IMR-90 (cell line): ENCODE measurements around the gene KRTAP4-3. TPM values are rescaled to one million over a fixed set of nuclear protein-coding genes. Genes with fewer than 3 reads are reported as not detected.

ENCODE experiments used
- ATAC-seq: fragments of 200-7000 bp; cut with Tn5 transposase; 2 replicates; pipeline ENCODE4 v1.9.1; 2020; ENCODE audit warnings: low read depth, mild to moderate bottlenecking, moderate library complexity
- BruUV-seq: library from RNA; stranded (reverse); fragments of 400-500 nt; replicated peaks from 2 replicates; lab custom pipeline; 2021; lab: Mats Ljungman, UMichigan
- CTCF ChIA-PET: fragments of 300-600 bp; formaldehyde crosslinking; extraction: SDS; loops from one replicate; lab custom pipeline; 2021; ENCODE audit warnings: antibody characterized with exemption; lab: Yijun Ruan, JAX
- POLR2A ChIA-PET: fragments of 300-600 bp; sonication (Branson Sonifier 250); formaldehyde crosslinking; loops from one replicate; lab custom pipeline; 2022; ENCODE audit warnings: antibody characterized with exemption; ENCODE audit not compliant: unreplicated experiment; lab: Charles Lee
- DNase-seq: peaks from one replicate; pipeline ENCODE4 v3.0.0; 2013
- H2AFZ ChIP-seq: replicated peaks from 2 replicates; pipeline ENCODE3; 2013; ENCODE audit warnings: low read length, mild to moderate bottlenecking; ENCODE audit not compliant: poor library complexity
- H2AK5ac ChIP-seq: 2 replicates; pipeline ENCODE4 v1.6.1; 2013; ENCODE audit warnings: low read depth, low read length, inconsistent platforms
- H2AK9ac ChIP-seq: replicated peaks from 2 replicates; pipeline ENCODE3; 2013; ENCODE audit warnings: mild to moderate bottlenecking, low read depth, low read length, moderate library complexity; ENCODE audit not compliant: poor library complexity
- H2BK120ac ChIP-seq: 2 replicates; pipeline ENCODE4 v1.6.1; 2013; ENCODE audit warnings: low read depth, low read length, inconsistent platforms
- H2BK15ac ChIP-seq: 3 replicates; pipeline ENCODE4 v1.6.1; 2013; ENCODE audit warnings: low read depth, low read length, inconsistent platforms
- H2BK20ac ChIP-seq: 2 replicates; pipeline ENCODE4 v1.6.1; 2013; ENCODE audit warnings: low read depth, mild to moderate bottlenecking, inconsistent platforms, low read length, moderate library complexity
- H2BK5ac ChIP-seq: 2 replicates; pipeline ENCODE4 v1.6.1; 2013; ENCODE audit warnings: mild to moderate bottlenecking, low read depth, low read length, inconsistent platforms; ENCODE audit not compliant: poor library complexity, severe bottlenecking
- H3K14ac ChIP-seq: replicated peaks from 2 replicates; pipeline ENCODE4 v1.6.1; 2013; ENCODE audit warnings: low read depth, low read length, inconsistent platforms
- H3K18ac ChIP-seq: 2 replicates; pipeline ENCODE4 v1.6.1; 2013; ENCODE audit warnings: low read depth, low read length, control low read depth
- H3K23ac ChIP-seq: 2 replicates; pipeline ENCODE4 v1.6.1; 2013; ENCODE audit warnings: low read depth, low read length, inconsistent platforms
- H3K27ac ChIP-seq: 2 replicates; pipeline ENCODE4 v1.5.1; 2013; ENCODE audit warnings: mild to moderate bottlenecking, control low read depth, low read length; ENCODE audit not compliant: insufficient read depth
- H3K27me3 ChIP-seq: 2 replicates; pipeline ENCODE4 v1.6.1; 2013; ENCODE audit warnings: low read length; ENCODE audit not compliant: control insufficient read depth, insufficient read depth
- H3K36me3 ChIP-seq: 2 replicates; pipeline ENCODE4 v1.6.1; 2013; ENCODE audit warnings: low read length, mixed read lengths; ENCODE audit not compliant: control insufficient read depth, insufficient read depth
- H3K4ac ChIP-seq: 2 replicates; pipeline ENCODE4 v1.6.1; 2013; ENCODE audit warnings: low read depth, low read length, inconsistent platforms
- H3K4me1 ChIP-seq: 2 replicates; pipeline ENCODE4 v1.6.1; 2013; ENCODE audit warnings: low read length, mixed read lengths; ENCODE audit not compliant: control insufficient read depth, insufficient read depth
- H3K4me2 ChIP-seq: 2 replicates; pipeline ENCODE4 v1.6.1; 2013; ENCODE audit warnings: low read depth, mild to moderate bottlenecking, control low read depth, low read length, moderate library complexity
- H3K4me3 ChIP-seq: 2 replicates; pipeline ENCODE4 v1.5.1; 2013; ENCODE audit warnings: low read depth, mild to moderate bottlenecking, control low read depth, low read length, moderate library complexity; ENCODE audit not compliant: insufficient read depth
- H3K56ac ChIP-seq: 2 replicates; pipeline ENCODE4 v1.6.1; 2013; ENCODE audit warnings: low read length, inconsistent platforms; ENCODE audit not compliant: insufficient read depth; ENCODE audit errors: extremely low read depth
- H3K79me1 ChIP-seq, 2 experiments: 2 replicates each; pipeline ENCODE4 v1.6.1; 2013; ENCODE audit warnings: low read length in 2 of 2, inconsistent platforms in 1 of 2, low read depth in 1 of 2
- H3K9ac ChIP-seq: 2 replicates; pipeline ENCODE4 v1.6.1; 2013; ENCODE audit warnings: low read depth, low read length, control low read depth
- H3K9me1 ChIP-seq: 2 replicates; pipeline ENCODE4 v1.6.1; 2013; ENCODE audit warnings: low read length, inconsistent platforms; ENCODE audit not compliant: insufficient read depth
- H3K9me3 ChIP-seq: 2 replicates; pipeline ENCODE4 v1.6.1; 2013; ENCODE audit warnings: low read length; ENCODE audit not compliant: control insufficient read depth, insufficient read depth
- H4K20me1 ChIP-seq: 2 replicates; pipeline ENCODE4 v1.6.1; 2013; ENCODE audit warnings: low read length, inconsistent platforms; ENCODE audit not compliant: insufficient read depth
- H4K5ac ChIP-seq: 2 replicates; pipeline ENCODE4 v1.6.1; 2013; ENCODE audit warnings: mild to moderate bottlenecking, low read depth, low read length, control low read depth
- H4K8ac ChIP-seq, 2 experiments: 2 replicates each; pipeline ENCODE4 v1.6.1; 2013; ENCODE audit warnings: low read depth in 2 of 2, low read length in 2 of 2, control low read depth in 1 of 2, inconsistent platforms in 1 of 2
- H4K91ac ChIP-seq: 2 replicates; pipeline ENCODE4 v1.6.1; 2013; ENCODE audit warnings: low read depth, low read length, inconsistent platforms; ENCODE audit not compliant: insufficient read depth
- BHLHE40 ChIP-seq: fragments of 150-350 bp; IDR thresholded peaks from 2 replicates; pipeline ENCODE4 v1.6.1; 2016; ENCODE audit warnings: mild to moderate bottlenecking, low read depth, low read length
- MAFK ChIP-seq: IDR thresholded peaks from 2 replicates; pipeline ENCODE4 v1.6.1; 2012; ENCODE audit warnings: low read depth, low read length, improper control_type of control experiment
- NFE2L2 ChIP-seq: fragments of 150-350 bp; IDR thresholded peaks from 2 replicates; pipeline ENCODE4 v1.6.1; 2016; ENCODE audit warnings: low read depth, mild to moderate bottlenecking, low read length
- POLR2A ChIP-seq: IDR thresholded peaks from 2 replicates; pipeline ENCODE4 v1.6.1; 2012; ENCODE audit warnings: mild to moderate bottlenecking, low read depth, low read length
- RAD21 ChIP-seq: IDR thresholded peaks from 2 replicates; pipeline ENCODE4 v1.6.1; 2012; ENCODE audit warnings: low read length, improper control_type of control experiment
- RCOR1 ChIP-seq: IDR thresholded peaks from 2 replicates; pipeline ENCODE4 v1.6.1; 2012; ENCODE audit warnings: mild to moderate bottlenecking, low read length, improper control_type of control experiment; ENCODE audit not compliant: insufficient replicate concordance
- SMC3 ChIP-seq: fragments of 150-350 bp; IDR thresholded peaks from 2 replicates; pipeline ENCODE4 v1.6.1; 2016; ENCODE audit warnings: low read depth, mild to moderate bottlenecking, antibody characterized with exemption, low read length, moderate library complexity
- WGBS, 2 experiments: methylation state at CpG; one replicate each; pipeline versions ENCODE4 v1.1.5 to v1.1.7; 2013; ENCODE audit warnings: missing lambda C conversion rate in 2 of 2; ENCODE audit not compliant: insufficient read length in 1 of 2; ENCODE audit errors: extremely low coverage in 2 of 2; 5-methylcytosine and 5-hydroxymethylcytosine counted together
- dilution Hi-C: fragments of 300-500 bp; cut with HindIII; formaldehyde crosslinking; loops from one replicate; pipeline ENCODE4 v1.14.3; 2018; ENCODE audit warnings: low sequenced_read_pairs; ENCODE audit not compliant: unreplicated experiment
- in situ Hi-C: fragments of 300-500 bp; cut with MboI; formaldehyde crosslinking; loops from 3 replicates; pipeline ENCODE4 v1.14.3; 2019; ENCODE audit warnings: low sequenced_read_pairs, inconsistent platforms, mixed read lengths
- intact Hi-C: fragments of 100-400 bp; cut with micrococcal nuclease; formaldehyde crosslinking; loops from 2 replicates; pipeline ENCODE4 v1.10.0; 2022
- polyA plus RNA-seq, 3 experiments: library from polyadenylated mRNA; depleted of rRNA; stranded (reverse); fragments of >200 nt; gene quantifications; 2 replicates each; pipeline ENCODE4 v1.2.3, GENCODE V29; 2012; ENCODE audit warnings: low replicate concordance in 1 of 3
- total RNA-seq: library from RNA; depleted of rRNA; stranded (reverse); fragments of >200 nt; gene quantifications from 2 replicates; pipeline ENCODE4 v1.2.3, GENCODE V29; 2012
- TF ChIP-seq, protein P1 (sequence below): conservative IDR thresholded peaks from 2 replicates; pipeline ENCODE4 v1.5.1; 2012; ENCODE audit warnings: mild to moderate bottlenecking, low read depth, low read length, improper control_type of control experiment

KRTAP4-3 gene
- total and polyA plus RNA-seq, 2 of the 4 experiments (the other 2 are of a cell fraction), result not detected

DNA sequence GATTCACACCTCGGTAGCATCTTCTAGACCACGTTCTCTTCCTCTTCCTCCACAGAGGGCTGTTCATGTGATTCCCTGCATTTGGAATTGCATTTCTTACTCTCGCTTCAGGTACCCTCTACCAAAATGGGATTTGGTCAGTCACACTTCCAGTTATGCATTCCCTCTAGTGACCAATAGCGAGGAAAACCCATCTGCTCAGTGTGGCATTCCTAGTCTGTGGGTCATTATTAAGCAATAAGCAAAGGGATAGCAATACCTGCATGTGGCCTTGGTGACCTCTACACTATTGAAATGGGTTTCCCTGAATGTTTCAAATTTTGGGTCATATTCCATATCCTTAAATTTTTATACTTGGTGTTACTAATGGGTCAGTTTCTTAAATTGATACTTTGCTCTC, 18.0 kb downstream of the KRTAP4-3 start:
- ChIA-PET CTCF (no interaction called here), POLR2A (no interaction called here)
- H3K79me1 ChIP-seq, result no peaks in the 10 kb centered on the region
- H3K9ac ChIP-seq, result no peak overlapping the region
- H2BK20ac ChIP-seq, result no peak overlapping the region
- no peak overlapping the region for H4K91ac ChIP-seq
- no peak for ATAC-seq
- no peak overlapping the region for H2AK9ac ChIP-seq
- no TSS peak for BruUV-seq
- no peak overlapping the region for H2BK15ac ChIP-seq
- H4K20me1 ChIP-seq, result no peaks in the 10 kb centered on the region
- H3K4me3 ChIP-seq, result no peak overlapping the region
- no peak overlapping the region for H3K4me2 ChIP-seq
- H2BK5ac ChIP-seq, result no peak overlapping the region
- no CpG with 5 or more reads among the region's 4 CpGs for WGBS, 2 experiments
- H3K4me1 ChIP-seq, result no peaks in the 10 kb centered on the region
- H3K27ac ChIP-seq, result no peak overlapping the region
- no peak overlapping the region for H3K56ac ChIP-seq
- no peak overlapping the region for H3K14ac ChIP-seq
- H2AK5ac ChIP-seq, result no peak overlapping the region
- dilution Hi-C loops (no loop called here), intact Hi-C loops (no loop called here), in situ Hi-C loops (no loop called here)
- H2BK120ac ChIP-seq, result no peak overlapping the region
- no peaks in the 10 kb centered on the region; the same call in 1 of the 2 replicates for H3K27me3 ChIP-seq
- no peaks in the 10 kb centered on the region for H3K36me3 ChIP-seq
- no peak overlapping the region for H3K4ac ChIP-seq
- DNase-seq, result no peak
- H4K5ac ChIP-seq, result no peak overlapping the region
- no peaks in the 10 kb centered on the region for H3K9me1 ChIP-seq
- H3K18ac ChIP-seq, result no peak overlapping the region
- no peak overlapping the region for H3K23ac ChIP-seq
- no peak overlapping the region for H4K8ac ChIP-seq
- H3K9me3 ChIP-seq, result no peaks in the 10 kb centered on the region
- no peak overlapping the region for H2AFZ ChIP-seq
- TF ChIP-seq SMC3 (no peak), POLR2A (no peak), NFE2L2 (no peak), RCOR1 (no peak), RAD21 (no peak), MAFK (no peak), BHLHE40 (no peak)
- TF ChIP-seq, protein P1, sequence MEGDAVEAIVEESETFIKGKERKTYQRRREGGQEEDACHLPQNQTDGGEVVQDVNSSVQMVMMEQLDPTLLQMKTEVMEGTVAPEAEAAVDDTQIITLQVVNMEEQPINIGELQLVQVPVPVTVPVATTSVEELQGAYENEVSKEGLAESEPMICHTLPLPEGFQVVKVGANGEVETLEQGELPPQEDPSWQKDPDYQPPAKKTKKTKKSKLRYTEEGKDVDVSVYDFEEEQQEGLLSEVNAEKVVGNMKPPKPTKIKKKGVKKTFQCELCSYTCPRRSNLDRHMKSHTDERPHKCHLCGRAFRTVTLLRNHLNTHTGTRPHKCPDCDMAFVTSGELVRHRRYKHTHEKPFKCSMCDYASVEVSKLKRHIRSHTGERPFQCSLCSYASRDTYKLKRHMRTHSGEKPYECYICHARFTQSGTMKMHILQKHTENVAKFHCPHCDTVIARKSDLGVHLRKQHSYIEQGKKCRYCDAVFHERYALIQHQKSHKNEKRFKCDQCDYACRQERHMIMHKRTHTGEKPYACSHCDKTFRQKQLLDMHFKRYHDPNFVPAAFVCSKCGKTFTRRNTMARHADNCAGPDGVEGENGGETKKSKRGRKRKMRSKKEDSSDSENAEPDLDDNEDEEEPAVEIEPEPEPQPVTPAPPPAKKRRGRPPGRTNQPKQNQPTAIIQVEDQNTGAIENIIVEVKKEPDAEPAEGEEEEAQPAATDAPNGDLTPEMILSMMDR, result no peak
